GM19035 (cell line): ENCODE results near the gene ZNF214.

Experiments
- ATAC-seq: cut with Tn5 transposase; IDR thresholded peaks from one replicate; pipeline ENCODE4 v1.9.1; 2021; ENCODE audit not compliant: unreplicated experiment

Gene ZNF214

GRCh38 chr11:7020183-7020917 lies at the start of gene ZNF214, which contains the start of gene NLRP14:
Gene ZNF214, minus strand, starts transcription at chr11:7020346. Its CDS starts 17,511 bp downstream, at chr11:7002835.
Gene NLRP14, plus strand, starts transcription at chr11:7020479. Its CDS starts 18,108 bp downstream, at chr11:7038587.
- peak; percentile 62 for ATAC-seq

GRCh38 chr11:7062534-7062933 lies 42.4 kb upstream of the ZNF214 start:
- ATAC-seq: no peak

DNA sequence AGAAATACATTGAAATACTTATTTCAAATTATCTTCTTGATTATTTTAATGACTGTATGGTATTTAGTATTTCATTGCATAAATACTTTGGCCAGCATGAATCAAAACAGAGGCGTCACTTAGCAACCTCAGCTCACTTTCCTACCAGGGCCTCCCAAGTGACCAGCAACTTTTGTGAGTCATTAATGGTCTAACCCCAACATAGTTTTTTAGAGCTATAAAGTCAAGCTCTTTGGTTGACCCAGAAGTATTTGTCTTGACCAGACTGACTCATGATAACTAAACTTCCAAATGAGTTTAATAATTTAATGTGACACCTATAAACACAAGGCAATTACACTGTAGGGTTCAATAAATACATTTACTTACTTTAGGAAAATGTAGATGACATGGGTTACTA lies 40.7 kb upstream of the ZNF214 start:
- no peak for ATAC-seq

GRCh38 chr11:7057641-7058040 lies 37.5 kb upstream of the ZNF214 start:
- ATAC-seq: no peak

DNA sequence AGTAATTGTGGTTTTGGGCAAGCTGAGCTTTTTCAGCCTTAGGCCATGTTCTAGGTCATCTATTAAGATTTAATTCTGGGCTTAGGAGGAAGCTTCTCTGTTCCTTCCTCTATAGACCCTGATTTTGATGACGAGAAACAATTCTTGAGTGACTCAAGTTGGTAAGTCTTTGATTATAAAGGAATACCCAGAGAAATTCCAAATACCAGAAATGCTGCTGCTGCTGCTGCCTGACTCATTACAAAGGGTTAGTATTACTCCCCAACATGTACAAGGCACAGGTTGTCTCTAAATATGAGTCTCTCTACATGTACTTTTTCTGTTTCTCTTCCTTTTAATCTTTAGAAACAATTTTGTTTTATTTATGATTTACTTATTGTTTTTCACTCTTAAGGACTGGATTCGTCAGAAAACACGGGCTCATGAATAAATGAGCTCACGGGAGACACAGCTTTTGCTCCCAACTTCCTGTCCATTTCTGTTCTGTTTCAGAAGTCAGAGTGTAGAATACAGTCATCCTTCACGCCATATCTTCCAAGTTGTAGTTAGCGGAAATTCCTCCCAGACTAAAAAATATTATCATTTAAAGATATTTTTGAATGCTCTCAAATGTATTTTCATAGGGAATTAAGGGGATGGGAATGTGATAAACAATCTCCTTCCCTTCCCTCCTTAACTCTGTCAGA lies 36.8 kb upstream of the ZNF214 start:
- ATAC-seq: peak; percentile 62

- ATAC-seq: peak; percentile 77
These were observed 30.0 kb upstream of the ZNF214 start for GRCh38 chr11:7050191-7050590.

- ATAC-seq: no peak
These were observed 26.5 kb upstream of the ZNF214 start for GRCh38 chr11:7046474-7047175.

DNA sequence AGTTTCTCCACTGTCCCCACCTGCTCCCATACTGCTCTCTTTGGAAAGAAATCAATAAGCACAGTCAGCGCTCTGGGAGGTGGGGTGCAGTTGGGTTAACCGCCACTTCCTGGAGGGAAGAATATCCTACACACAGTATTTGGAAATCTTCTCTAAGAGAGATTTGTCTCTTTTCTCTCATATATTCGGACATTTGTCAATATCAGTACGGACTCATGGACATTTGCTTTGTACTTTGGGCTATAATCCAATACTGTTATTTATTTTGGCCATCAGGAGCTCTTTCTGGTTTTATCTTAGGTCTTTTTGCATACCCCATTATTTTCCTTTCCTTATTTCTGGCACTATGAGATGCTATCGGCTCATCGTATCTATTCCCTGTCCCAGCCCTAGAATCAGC lies 13.9 kb upstream of the ZNF214 start:
- ATAC-seq: no peak

DNA sequence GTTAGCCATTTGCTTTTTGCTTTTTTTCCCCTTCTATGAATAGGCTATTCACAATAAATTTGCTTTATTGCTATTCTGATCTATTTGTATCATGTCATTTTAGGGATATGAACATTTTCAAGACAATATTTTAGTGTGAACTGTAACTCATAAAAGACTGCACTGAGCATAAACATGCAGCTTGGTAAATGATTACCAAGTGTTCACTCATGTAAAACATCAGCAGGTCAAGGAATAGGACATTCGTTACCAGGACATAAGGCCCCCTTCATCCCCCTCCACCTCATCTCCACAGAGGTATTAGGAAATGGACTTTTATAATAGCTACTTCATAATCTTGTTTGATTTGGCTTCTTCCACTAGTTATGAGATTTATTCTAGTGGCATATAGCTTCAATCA lies 12.5 kb upstream of the ZNF214 start:
- no peak for ATAC-seq

DNA sequence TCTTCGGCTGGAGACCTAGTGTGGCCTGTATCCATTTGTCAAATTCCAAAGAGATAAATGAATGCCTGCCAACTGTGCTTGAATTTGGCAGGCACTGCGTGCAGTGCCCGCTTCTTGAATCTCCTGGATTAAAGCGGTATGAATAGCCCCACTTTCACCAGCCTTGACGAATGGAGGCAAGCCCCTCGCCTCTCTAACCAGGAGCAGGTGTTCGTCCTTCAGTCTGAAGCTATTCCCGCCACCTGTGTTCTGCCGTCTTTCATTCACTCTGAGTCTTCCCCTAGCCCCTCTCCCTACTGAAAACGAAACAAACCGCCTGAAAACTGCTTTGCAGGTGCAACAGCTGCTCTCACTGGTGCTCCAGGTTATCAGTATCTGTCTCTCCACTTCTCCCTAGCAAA lies 11.3 kb upstream of the ZNF214 start:
- no peak for ATAC-seq

GRCh38 chr11:7030836-7031235 lies 10.7 kb upstream of the ZNF214 start:
- ATAC-seq: no peak

GRCh38 chr11:7028141-7028540 lies 8.0 kb upstream of the ZNF214 start:
- ATAC-seq: no peak

DNA sequence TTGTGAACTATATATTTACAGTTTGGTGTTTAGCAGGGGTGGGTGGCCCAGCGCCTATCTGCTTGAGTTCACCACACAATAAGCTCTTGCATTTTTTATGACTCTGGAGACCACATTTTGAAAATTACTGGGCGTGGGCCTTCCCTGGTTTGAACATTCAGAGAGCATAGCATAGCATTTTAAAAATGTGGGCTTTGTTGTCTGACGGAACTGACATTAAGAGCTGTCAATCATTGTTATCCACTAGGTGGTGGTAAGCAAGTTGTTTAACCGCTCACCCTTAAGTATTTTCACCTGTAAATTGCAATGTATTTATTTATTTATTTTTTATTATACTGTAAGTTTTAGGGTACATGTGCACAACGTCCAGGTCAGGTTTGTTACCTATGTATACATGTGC lies 1.2 kb upstream of the ZNF214 start:
- ATAC-seq: no peak

GRCh38 chr11:7019500-7020182 lies 505 bp downstream of the ZNF214 start:
- peak; percentile 41 for ATAC-seq

- no peak for ATAC-seq
These were observed 4.1 kb downstream of the ZNF214 start for GRCh38 chr11:7016011-7016410.

GRCh38 chr11:7014118-7014517 lies 6.0 kb downstream of the ZNF214 start:
- ATAC-seq: no peak

DNA sequence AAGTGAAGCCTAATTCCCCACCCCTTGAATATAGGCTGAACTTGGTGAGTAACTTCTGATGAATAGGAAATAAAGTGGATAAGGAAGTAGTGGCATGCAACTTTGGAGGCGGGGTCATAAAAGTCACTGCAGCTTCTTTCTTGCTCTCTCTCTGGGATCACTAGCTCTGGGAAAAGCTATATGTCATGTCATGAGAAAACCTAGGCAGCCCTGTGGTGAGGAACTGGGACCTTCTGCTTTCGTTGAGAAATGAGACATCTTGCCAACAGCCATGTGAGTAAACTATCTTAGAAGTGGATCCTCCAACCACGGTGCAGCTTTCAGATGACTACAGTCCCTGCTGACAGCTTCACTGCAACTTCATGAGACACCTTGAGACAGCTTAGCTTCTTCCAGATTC lies 15.7 kb downstream of the ZNF214 start:
- ATAC-seq: no peak

GRCh38 chr11:6995703-6996102 lies 24.4 kb downstream of the ZNF214 start:
- no peak for ATAC-seq

DNA sequence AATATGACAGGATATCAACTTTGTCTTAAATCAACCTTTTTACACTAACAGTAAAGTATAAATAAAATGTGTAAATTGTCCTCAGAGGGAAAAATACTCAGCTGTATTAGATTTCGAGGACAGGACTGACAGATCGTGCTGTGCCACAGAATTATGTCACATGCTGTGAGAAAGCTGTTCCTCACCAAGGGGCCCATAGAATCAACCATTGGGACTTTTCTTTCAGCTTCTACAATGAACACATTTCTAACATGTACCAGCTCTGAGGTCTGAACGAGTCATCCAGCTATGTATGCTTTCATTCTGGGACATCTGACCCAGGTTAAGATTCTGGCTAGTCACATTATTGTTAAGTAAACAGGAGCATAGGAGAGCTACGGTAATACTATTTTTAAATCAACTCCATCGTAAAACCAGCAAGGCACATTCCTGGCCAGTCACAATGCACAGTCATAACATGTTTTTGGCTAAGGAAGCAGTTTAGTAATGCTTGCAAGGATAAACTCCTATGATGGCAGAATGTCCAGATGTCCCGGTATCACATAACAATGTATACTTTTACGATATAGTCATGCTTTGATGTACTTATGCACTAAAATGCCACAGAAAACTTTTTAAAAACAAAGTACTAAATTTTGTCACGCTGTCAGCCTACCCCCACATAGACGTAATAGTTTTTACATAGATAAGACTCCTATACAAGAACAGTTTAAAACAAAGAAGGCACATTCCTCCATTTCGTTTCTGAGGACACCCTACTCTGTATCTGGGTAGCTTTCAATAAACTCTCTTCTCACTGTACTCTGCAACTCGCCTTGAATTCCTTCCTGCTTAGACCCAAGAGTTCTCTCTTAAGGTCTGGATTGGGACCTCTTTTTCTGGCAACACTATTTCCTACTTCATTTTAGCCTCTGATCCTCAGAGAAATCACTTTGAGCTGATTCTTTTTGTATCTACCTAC lies 27.4 kb downstream of the ZNF214 start:
- ATAC-seq: no peak

DNA sequence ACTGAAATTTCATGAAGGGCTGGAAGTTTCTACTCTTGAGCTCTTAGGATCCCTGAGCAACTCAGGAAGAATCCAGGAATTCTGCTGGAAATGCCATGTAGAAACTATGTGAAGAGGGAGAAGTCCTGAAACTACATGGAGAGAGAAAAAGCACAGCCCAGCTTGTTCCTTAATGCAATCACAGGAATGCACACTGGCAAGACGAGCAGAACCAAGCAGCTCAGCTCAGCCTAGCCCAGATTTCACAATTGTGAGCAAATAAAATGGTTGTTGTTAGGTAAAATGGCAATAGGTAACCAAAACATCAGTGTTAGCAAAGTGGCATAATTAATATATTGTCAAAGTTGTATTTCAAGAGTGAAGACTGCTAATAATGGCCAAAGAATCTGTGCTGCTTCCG lies 28.1 kb downstream of the ZNF214 start:
- ATAC-seq: no peak
